COR-L47 (cell line): ENCODE measurements around the gene PRIMA1.

Source experiments
- DNase-seq: peaks from one replicate; lab custom pipeline; 2025; lab: John Stamatoyannopoulos, UW

PRIMA1 gene

GRCh38 chr14:93753647-93754046 is 34.6 kb downstream of the PRIMA1 start:
- DNase-seq, result no peak

GRCh38 chr14:93752980-93753561 is 35.2 kb downstream of the PRIMA1 start:
- no peak for DNase-seq

GRCh38 chr14:93751946-93752655 is 36.2 kb downstream of the PRIMA1 start:
- no peak for DNase-seq

- DNase-seq, result no peak
These were observed 39.2 kb downstream of the PRIMA1 start for GRCh38 chr14:93749076-93749420.

- DNase-seq, result no peak
These were observed 39.8 kb downstream of the PRIMA1 start for GRCh38 chr14:93748208-93749075.

- no peak for DNase-seq
These were observed 40.7 kb downstream of the PRIMA1 start for GRCh38 chr14:93747560-93747959.

GRCh38 chr14:93747102-93747501 is 41.2 kb downstream of the PRIMA1 start:
- DNase-seq, result no peak

GRCh38 chr14:93745603-93746273 is 42.5 kb downstream of the PRIMA1 start:
- DNase-seq, result no peak

- DNase-seq, result no peak
These were observed 43.4 kb downstream of the PRIMA1 start for GRCh38 chr14:93744876-93745275.

- no peak for DNase-seq
These were observed 44.1 kb downstream of the PRIMA1 start for GRCh38 chr14:93744176-93744575.

- DNase-seq, result no peak
These were observed 44.8 kb downstream of the PRIMA1 start for GRCh38 chr14:93743270-93744060.

- DNase-seq, result no peak
These were observed 45.5 kb downstream of the PRIMA1 start for GRCh38 chr14:93742761-93743160.

GRCh38 chr14:93741556-93742230 is 46.6 kb downstream of the PRIMA1 start:
- no peak for DNase-seq

GRCh38 chr14:93737634-93738033 is 50.7 kb downstream of the PRIMA1 start:
- DNase-seq, result no peak

GRCh38 chr14:93736378-93737014 is 51.8 kb downstream of the PRIMA1 start:
- no peak for DNase-seq

GRCh38 chr14:93735206-93735605 is 53.1 kb downstream of the PRIMA1 start:
- DNase-seq, result no peak

- DNase-seq, result no peak
These were observed 54.0 kb downstream of the PRIMA1 start for GRCh38 chr14:93734086-93734822.

GRCh38 chr14:93733631-93734030 is 54.7 kb downstream of the PRIMA1 start:
- no peak for DNase-seq

GRCh38 chr14:93733231-93733630 is 55.1 kb downstream of the PRIMA1 start:
- no peak for DNase-seq

GRCh38 chr14:93732524-93732923 is 55.8 kb downstream of the PRIMA1 start:
- DNase-seq, result no peak
